Breast epithelium (tissue), 4 donors: Measurements from ENCODE around the gene IFI44. TPM values are rescaled to one million over a fixed set of nuclear protein-coding genes. Genes with fewer than 3 reads are reported as not detected.

Experiments used
- DNase-seq, 2 donors: peaks; one replicate each; pipeline ENCODE4 v3.0.0-alpha.2; 2019; ENCODE audit warnings: low spot score in 2 of 2
- H3K27ac ChIP-seq, 2 donors: fragments of 200-600 bp; sonication (generic) in 1 of 2; one replicate each; pipeline ENCODE4 v1.5.1; 2016 to 2019; ENCODE audit warnings: mild to moderate bottlenecking in 1 of 2
- H3K27me3 ChIP-seq, 2 donors: fragments of 200-600 bp; sonication (generic) in 1 of 2; one replicate each; pipeline versions ENCODE4 v1.5.1 to v1.6.0; 2017 to 2019; ENCODE audit warnings: control low read depth in 1 of 2, mild to moderate bottlenecking in 1 of 2
- H3K36me3 ChIP-seq: fragments of 200-600 bp; one replicate; pipeline ENCODE4 v1.5.1; 2019
- H3K4me1 ChIP-seq, 2 donors: fragments of 200-600 bp; sonication (generic); one replicate each; pipeline ENCODE4 v1.5.1; 2016 to 2019; ENCODE audit warnings: control low read depth in 1 of 2
- H3K4me3 ChIP-seq, 3 donors: fragments of 200-600 bp; sonication (generic); 1 replicate in 2 of 3; 2 replicates in 1 of 3; pipeline ENCODE4 v1.5.1; 2016 to 2019; ENCODE audit warnings: mild to moderate bottlenecking in 3 of 3, moderate library complexity in 2 of 3
- H3K9me3 ChIP-seq, 2 donors: fragments of 200-600 bp; sonication (generic) in 1 of 2; one replicate each; pipeline ENCODE4 v1.5.1; 2016 to 2019; ENCODE audit warnings: control low read depth in 1 of 2
- POLR2A ChIP-seq: fragments of 450-650 bp; IDR thresholded peaks from one replicate; pipeline ENCODE4 v1.6.1; 2016; ENCODE audit warnings: antibody characterized with exemption, mild to moderate bottlenecking, moderate library complexity
- POLR2AphosphoS5 ChIP-seq, 3 donors: sonication (generic); formaldehyde crosslinking; IDR thresholded peaks; one replicate each; pipeline ENCODE4 v1.6.1; 2017; ENCODE audit warnings: antibody characterized with exemption in 3 of 3
- intact Hi-C: fragments of 100-400 bp; cut with DNase I; formaldehyde crosslinking; loops from one replicate; pipeline ENCODE4 v1.15.1; 2023; ENCODE audit warnings: low total_unique reads
- total RNA-seq, 3 donors: library from RNA; depleted of rRNA; stranded (reverse); fragments of >200 nt; gene quantifications; one replicate each; pipeline ENCODE4 v1.1.0, GENCODE V29; 2016
- TF ChIP-seq, protein P1 (sequence below), 3 donors: fragments of 450-650 bp; IDR thresholded peaks; one replicate each; pipeline ENCODE4 v1.5.1; 2016 to 2017; ENCODE audit warnings: antibody characterized with exemption in 3 of 3, mild to moderate bottlenecking in 3 of 3, moderate library complexity in 3 of 3

IFI44 gene
- total RNA-seq, 3 donors from 2014 or later = 20.0 to 25.3 (median 24.0) TPM

DNA sequence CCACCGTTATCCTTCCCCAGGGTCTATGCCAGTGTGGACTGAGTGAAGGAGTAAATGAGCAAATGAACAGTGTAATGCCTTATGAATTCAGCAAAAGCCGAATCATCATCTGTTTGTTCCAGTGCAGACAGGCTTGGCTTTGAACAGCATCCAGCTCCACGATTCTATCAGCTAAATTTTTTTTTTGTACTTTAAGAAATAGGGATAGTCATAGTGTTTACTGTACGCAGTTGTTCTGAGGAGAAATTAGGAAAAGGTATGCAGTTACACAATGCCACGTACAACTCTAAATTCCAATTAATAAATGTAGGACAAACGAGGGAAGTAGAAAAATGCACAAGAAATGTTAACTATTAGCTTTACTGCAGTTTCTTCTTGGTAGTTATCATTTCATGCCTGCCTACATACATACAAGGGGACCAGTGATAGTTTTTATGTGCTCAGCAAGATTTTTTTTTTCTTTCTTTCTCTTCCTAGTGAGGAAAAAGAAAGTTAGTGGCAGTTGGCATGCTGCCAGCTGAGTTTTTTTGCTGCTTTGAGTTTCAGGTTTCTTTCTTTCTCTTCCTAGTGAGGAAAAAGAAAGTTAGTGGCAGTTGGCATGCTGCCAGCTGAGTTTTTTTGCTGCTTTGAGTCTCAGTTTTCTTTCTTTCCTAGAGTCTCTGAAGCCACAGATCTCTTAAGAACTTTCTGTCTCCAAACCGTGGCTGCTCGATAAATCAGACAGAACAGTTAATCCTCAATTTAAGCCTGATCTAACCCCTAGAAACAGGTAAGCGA is 29.6 kb upstream of the IFI44 start, which contains the start of gene IFI44L:
Gene IFI44L (plus strand): TSS at position 646 of the 777 bp plus-strand sequence. CDS start 7,468 bp downstream, outside the sequence.
- TF ChIP-seq POLR2A = no peak
- peak in 1 of 3 donors; percentile 39 for TF ChIP-seq POLR2AphosphoS5 (IDR thresholded peaks at IDR 0.05)
- peak in 1 of 2 donors; percentile 39 for DNase-seq

DNA sequence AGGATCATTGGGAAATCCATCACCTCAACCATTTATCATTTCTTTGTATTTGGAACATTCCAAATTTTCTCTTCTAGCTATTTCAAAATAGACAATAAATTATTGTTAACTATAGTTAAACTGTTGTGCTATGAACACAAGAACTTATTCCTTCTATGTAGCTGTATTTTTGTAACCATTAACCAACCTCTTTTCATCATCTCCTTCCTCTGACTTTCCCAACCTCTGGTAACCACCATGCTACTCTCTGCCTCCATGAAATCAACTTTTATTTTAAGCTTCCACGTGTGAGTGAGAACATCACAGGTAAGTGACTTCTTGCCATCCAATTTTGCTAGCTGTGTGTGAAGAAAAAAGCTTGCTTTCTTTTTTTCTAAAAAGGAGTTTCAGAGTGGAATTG is 29.0 kb upstream of the IFI44 start:
- Histone ChIP-seq H3K27ac (peak overlapping the region; percentile 79 to 84), H3K4me1 (no peaks in the 10 kb centered on the region), H3K27me3 (no peaks in the 10 kb centered on the region), H3K36me3 (no peaks in the 10 kb centered on the region), H3K9me3 (no peaks in the 10 kb centered on the region), H3K4me3 (peak overlapping the region; percentile 37 to 57 (median 44))
- DNase-seq = no peak
- TF ChIP-seq POLR2A (no peak), POLR2AphosphoS5 (IDR thresholded peaks at IDR 0.05) (no peak)
- TF ChIP-seq, protein P1, sequence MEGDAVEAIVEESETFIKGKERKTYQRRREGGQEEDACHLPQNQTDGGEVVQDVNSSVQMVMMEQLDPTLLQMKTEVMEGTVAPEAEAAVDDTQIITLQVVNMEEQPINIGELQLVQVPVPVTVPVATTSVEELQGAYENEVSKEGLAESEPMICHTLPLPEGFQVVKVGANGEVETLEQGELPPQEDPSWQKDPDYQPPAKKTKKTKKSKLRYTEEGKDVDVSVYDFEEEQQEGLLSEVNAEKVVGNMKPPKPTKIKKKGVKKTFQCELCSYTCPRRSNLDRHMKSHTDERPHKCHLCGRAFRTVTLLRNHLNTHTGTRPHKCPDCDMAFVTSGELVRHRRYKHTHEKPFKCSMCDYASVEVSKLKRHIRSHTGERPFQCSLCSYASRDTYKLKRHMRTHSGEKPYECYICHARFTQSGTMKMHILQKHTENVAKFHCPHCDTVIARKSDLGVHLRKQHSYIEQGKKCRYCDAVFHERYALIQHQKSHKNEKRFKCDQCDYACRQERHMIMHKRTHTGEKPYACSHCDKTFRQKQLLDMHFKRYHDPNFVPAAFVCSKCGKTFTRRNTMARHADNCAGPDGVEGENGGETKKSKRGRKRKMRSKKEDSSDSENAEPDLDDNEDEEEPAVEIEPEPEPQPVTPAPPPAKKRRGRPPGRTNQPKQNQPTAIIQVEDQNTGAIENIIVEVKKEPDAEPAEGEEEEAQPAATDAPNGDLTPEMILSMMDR (IDR thresholded peaks at IDR 0.05) = no peak
- intact Hi-C loops = no loop called here

More for the DNA sequence above, 29.6 kb upstream of the IFI44 start, which contains the start of gene IFI44L:
- Histone ChIP-seq H3K9me3 (no peaks in the 10 kb centered on the region), H3K4me1 (no peaks in the 10 kb centered on the region), H3K36me3 (no peaks in the 10 kb centered on the region), H3K4me3 (peak within 1 kb of the TSS; percentile 37 to 57 (median 44)), H3K27me3 (no peaks in the 10 kb centered on the region), H3K27ac (peak within 1 kb of the TSS; percentile 79 to 84)
- intact Hi-C loops = no loop called here

DNA sequence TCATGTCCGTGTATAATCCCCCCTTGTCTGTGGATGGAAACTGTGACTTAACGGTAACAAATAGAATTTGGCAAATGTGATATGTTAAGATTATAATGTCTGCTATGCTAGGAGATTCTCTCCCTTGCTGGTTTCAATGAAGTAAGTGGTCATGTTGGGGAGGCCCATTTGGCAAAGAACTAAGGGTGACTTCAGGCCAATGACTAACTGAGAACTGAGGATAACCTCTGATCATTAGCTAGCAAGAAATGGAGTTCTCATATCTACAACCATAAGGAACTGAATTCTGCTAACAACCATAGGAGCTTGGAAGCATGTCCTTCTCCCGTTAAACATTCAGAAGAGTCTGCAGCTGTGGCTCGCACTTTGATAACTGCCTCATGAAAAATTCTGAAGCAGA is 27.1 kb upstream of the IFI44 start:
- no peaks in the 10 kb centered on the region for H3K27me3 ChIP-seq
- no peaks in the 10 kb centered on the region for H3K4me1 ChIP-seq
- DNase-seq = no peak
- H3K9me3 ChIP-seq = no peaks in the 10 kb centered on the region
- peak overlapping the region in 1 of 3 donors; percentile 15 for H3K4me3 ChIP-seq
- no peak for TF ChIP-seq POLR2AphosphoS5 (IDR thresholded peaks at IDR 0.05)
- no peak for TF ChIP-seq POLR2A
- TF ChIP-seq, protein P1 (IDR thresholded peaks at IDR 0.05) = no peak
- H3K27ac ChIP-seq = peak overlapping the region in 1 of 2 donors; percentile 40
- H3K36me3 ChIP-seq = no peaks in the 10 kb centered on the region
- intact Hi-C loops = no loop called here

DNA sequence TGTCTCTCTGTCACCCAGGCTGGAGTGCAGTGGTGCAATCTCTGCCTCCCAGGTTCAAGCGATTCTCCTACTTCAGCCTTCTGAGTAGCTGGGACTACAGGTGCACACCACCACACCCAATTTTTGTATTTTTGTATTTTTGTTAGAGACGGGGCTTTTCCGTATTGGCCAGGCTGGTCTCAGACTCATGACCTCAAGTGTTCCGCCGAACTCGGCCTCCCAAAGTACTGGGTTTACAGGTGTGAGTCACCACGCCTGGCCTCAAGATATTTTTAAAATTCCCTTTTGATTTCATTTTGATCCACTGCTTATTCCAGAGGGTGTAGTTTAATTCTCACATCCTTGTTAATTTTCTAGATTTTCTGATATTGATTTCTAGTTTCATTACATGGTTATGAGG is 25.6 kb upstream of the IFI44 start:
- H3K9me3 ChIP-seq = no peaks in the 10 kb centered on the region
- no peaks in the 10 kb centered on the region for H3K4me1 ChIP-seq
- H3K27ac ChIP-seq = no peak overlapping the region
- no peaks in the 10 kb centered on the region for H3K36me3 ChIP-seq
- TF ChIP-seq POLR2A (no peak), POLR2AphosphoS5 (IDR thresholded peaks at IDR 0.05) (no peak)
- TF ChIP-seq, protein P1 (IDR thresholded peaks at IDR 0.05) = no peak
- intact Hi-C loops = no loop called here
- no peak overlapping the region for H3K4me3 ChIP-seq
- DNase-seq = no peak
- no peaks in the 10 kb centered on the region for H3K27me3 ChIP-seq

DNA sequence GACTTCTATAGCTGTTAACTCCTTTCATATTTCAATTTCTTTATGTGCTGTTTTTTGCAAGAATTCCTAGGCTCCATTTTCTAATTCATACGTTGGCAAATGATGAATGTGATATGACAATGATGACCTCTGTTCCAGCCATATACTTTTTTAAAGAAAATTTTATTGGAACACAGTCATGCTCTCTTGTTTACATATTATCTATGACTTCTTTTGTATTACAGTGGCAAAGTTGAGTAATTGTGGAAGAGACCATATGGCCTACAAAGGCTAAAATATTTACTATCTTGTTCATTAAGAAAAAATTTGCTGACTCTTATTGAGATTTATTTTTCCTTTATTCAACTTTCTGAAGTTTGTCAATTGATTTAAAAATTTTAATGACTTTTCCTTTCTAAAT is 22.3 kb upstream of the IFI44 start:
- TF ChIP-seq, protein P1 (IDR thresholded peaks at IDR 0.05) = no peak
- TF ChIP-seq POLR2A (no peak), POLR2AphosphoS5 (IDR thresholded peaks at IDR 0.05) (no peak)
- Histone ChIP-seq H3K27ac (no peak overlapping the region), H3K36me3 (no peaks in the 10 kb centered on the region), H3K4me3 (no peak overlapping the region), H3K27me3 (no peaks in the 10 kb centered on the region), H3K9me3 (no peaks in the 10 kb centered on the region), H3K4me1 (no peaks in the 10 kb centered on the region)
- intact Hi-C loops = no loop called here
- DNase-seq = no peak
